Urinary bladder (tissue), 4 donors: ENCODE results near the gene TTC7B. TPM values are rescaled to one million over a fixed set of nuclear protein-coding genes. Genes with fewer than 3 reads are reported as not detected.

ENCODE experiments used
- DNase-seq: peaks from one replicate; pipeline ENCODE4 v3.0.0-alpha.2; 2015; ENCODE audit errors: extremely low spot score
- H3K27ac ChIP-seq: one replicate; pipeline ENCODE4 v1.5.1; 2013; ENCODE audit warnings: low read depth, mild to moderate bottlenecking, moderate library complexity
- H3K36me3 ChIP-seq: one replicate; pipeline ENCODE4 v1.6.1; 2013; ENCODE audit warnings: mild to moderate bottlenecking, moderate library complexity; ENCODE audit not compliant: insufficient read depth
- H3K4me1 ChIP-seq: one replicate; pipeline ENCODE4 v1.6.1; 2013; ENCODE audit warnings: mild to moderate bottlenecking, moderate library complexity; ENCODE audit not compliant: insufficient read depth
- H3K4me3 ChIP-seq: one replicate; pipeline ENCODE4 v1.5.1; 2013; ENCODE audit warnings: low read depth, low read length
- WGBS: extraction: QIAGEN DNeasy Blood & Tissue Kit; methylation state at CpG from one replicate; pipeline ENCODE4 v1.1.7; 2013; 5-methylcytosine and 5-hydroxymethylcytosine counted together
- polyA plus RNA-seq: library from polyadenylated mRNA; stranded (reverse); fragments of 200-250 nt; gene quantifications from one replicate; pipeline ENCODE4 v1.2.3, GENCODE V29; 2013
- total RNA-seq: library from RNA; depleted of rRNA; stranded (reverse); fragments of >200 nt; gene quantifications from one replicate; pipeline ENCODE4 v1.2.3, GENCODE V29; 2014
- donor health status: healthy with polysubstance abuse.
- donor health status: healthy.

The TTC7B gene
- total and polyA plus RNA-seq, 2 donors, result 20.0 to 48.9 TPM

- no peak for DNase-seq
- Histone ChIP-seq H3K36me3 (no peaks in the 10 kb centered on the region), H3K4me3 (no peak overlapping the region), H3K27ac (no peak overlapping the region), H3K4me1 (no peaks in the 10 kb centered on the region)
- WGBS, result 94% methylated on average over 4 of the region's 4 CpGs
Observed at GRCh38 chr14:90583427-90583826, 232.8 kb downstream of the TTC7B start.

DNA sequence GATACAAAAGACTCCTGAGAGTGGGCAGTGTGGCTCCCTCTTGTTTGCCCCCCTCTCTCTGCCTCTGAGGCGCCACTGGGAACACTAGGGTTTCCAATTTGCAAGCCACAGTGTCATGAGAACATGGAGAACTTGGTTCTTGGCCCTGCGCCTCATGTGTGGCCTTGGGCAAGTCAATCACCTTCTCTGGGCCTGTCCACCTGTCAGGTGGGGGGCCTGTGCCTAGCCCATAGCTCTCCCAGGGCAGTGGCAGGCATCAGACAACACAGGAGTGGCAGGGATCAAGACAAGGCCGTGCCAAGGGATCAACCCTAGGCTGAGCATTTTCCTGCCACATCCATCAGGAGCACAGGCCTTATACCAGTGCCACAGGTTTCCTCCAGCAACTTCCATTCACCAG is 234.1 kb downstream of the TTC7B start:
- 96% methylated on average over 3 of the region's 3 CpGs for WGBS
- DNase-seq, result no peak
- H3K4me3 ChIP-seq, result no peak overlapping the region
- H3K27ac ChIP-seq, result no peak overlapping the region
- no peaks in the 10 kb centered on the region for H3K4me1 ChIP-seq
- H3K36me3 ChIP-seq, result no peaks in the 10 kb centered on the region

DNA sequence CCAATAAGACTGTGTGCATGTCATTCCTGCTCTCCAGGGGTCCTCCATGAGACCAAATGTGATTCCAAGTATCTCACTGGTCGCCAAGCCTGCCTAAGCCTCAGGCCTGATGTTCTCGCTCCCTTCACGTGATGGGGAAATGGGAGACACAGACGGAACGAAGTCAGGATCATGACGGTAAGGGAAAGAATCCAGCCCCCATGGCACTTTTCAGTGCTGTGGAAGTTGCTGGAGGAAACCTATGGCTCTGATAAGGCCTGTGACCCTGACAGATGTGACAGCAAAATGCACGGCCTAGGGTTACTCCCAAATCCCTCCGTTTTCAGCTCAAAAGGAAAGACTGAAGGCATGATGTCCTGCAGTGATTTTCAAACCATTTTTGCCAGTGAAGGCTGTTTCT is 234.5 kb downstream of the TTC7B start:
- Histone ChIP-seq H3K4me1 (no peaks in the 10 kb centered on the region), H3K4me3 (no peak overlapping the region), H3K36me3 (no peaks in the 10 kb centered on the region), H3K27ac (no peak overlapping the region)
- DNase-seq, result no peak
- WGBS, result 84% methylated on average over 8 of the region's 8 CpGs

GRCh38 chr14:90580377-90581335 is 235.6 kb downstream of the TTC7B start:
- Histone ChIP-seq H3K4me1 (no peaks in the 10 kb centered on the region), H3K36me3 (no peaks in the 10 kb centered on the region), H3K4me3 (no peak overlapping the region), H3K27ac (no peak overlapping the region)
- 75% methylated on average over 20 of the region's 20 CpGs for WGBS
- DNase-seq, result no peak

DNA sequence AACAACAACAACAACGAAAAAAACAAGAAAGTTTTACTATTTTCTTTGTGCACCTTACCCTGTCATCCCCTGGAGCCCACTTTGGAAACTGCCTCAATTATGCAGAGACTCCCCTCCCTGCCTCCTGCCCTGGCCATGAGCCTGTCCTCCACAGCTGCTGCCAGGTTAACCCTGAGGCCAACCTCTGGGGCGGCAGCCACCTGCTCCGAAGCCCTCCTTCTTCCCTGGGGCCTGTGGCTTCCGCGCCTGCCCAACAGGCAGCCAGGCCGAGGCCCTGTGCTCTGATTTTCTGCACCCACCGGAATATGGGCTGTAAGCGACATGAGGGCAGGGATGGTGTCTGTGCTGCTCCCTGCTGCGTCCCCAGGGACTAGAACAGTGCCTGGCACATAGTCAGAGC is 236.4 kb downstream of the TTC7B start:
- Histone ChIP-seq H3K27ac (no peak overlapping the region), H3K4me3 (no peak overlapping the region), H3K36me3 (no peaks in the 10 kb centered on the region), H3K4me1 (no peaks in the 10 kb centered on the region)
- WGBS, result 97% methylated on average over 9 of the region's 9 CpGs
- no peak for DNase-seq

DNA sequence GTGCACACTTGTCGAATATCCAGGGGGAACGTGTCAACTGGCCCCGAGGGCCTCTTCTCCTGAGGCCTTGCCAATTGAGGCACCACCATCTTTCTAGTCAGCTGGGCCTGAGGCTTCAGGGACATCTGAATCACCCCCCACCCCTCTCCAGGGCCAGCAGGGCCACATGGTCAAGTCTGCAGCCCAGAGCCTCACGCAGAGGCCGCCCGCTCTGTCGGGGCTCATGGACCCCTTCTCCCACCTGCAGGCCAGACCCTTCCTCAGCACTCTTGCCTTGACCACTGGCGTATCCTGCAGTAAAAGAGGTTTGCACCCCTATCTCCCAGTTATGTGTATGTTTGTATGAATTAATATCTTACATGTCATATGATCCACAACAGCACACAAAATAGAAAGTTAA is 237.1 kb downstream of the TTC7B start:
- WGBS, result 93% methylated on average over 8 of the region's 8 CpGs
- Histone ChIP-seq H3K4me3 (no peak overlapping the region), H3K4me1 (no peaks in the 10 kb centered on the region), H3K36me3 (no peaks in the 10 kb centered on the region), H3K27ac (no peak overlapping the region)
- no peak for DNase-seq

DNA sequence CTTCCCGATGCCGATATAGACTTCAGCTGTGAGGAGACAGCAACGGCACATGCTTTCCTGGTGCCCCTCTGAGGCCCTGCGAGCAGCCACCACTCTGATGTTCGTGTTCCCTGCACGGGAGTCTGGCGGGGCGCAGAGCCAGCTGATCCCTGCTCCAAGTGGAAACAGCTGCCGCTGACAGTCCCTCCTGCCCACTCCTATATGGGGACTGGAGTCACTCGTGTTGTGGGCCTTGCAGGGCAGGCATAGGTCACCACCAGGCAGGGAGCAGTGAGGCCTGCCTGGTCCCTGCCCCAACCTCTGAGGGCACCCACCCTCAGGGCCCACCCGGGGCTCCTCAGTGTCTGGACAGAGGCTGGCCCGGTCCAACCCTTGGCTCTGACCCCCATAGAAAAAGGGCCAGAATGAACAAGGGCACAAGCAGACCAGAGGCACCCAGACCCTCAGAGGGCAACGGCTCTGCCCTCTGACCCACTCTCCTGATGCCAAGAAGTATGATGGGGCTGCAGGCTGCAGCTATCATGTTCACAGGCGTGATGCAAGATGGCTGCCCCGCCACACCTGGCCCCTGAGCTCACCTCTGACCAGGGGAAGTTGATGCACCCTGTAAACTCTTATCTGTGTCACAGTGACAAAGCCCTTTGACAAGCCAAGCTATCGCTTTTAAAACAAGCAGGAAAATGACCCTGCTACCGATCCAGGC is 237.8 kb downstream of the TTC7B start:
- Histone ChIP-seq H3K4me3 (no peak overlapping the region), H3K36me3 (no peaks in the 10 kb centered on the region), H3K27ac (no peak overlapping the region), H3K4me1 (no peaks in the 10 kb centered on the region)
- no peak for DNase-seq
- WGBS, result 74% methylated on average over 17 of the region's 17 CpGs

DNA sequence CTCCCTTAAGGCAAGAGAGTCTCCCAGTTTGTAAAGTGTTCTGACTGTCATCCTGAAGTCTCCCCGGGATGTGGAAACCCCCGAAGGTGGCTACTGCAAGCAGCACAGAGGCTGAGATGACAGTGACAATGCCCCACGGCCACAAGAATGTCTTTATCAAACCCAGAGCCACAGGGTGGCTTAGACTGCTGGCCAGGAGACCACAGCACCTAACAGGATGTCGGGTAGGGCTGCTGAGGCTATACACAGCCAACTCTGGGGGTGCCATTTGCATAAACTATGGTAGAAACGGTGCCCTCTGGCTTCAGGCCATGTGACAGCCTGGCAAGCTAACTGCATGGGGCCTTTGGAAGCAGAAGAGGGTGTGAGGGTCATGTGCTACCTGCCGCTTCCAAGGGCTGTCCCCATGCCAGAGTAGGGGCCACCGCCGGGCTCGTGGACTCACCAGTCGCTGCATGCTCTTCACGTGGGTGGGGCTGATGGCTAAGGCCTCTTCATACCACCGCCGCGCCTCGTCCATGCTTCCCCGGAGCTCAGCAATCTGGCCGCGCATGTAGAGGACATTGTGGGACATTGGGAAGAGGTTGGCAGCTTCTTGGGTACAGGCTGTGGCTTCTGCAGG is 238.5 kb downstream of the TTC7B start:
- no peak overlapping the region for H3K4me3 ChIP-seq
- H3K27ac ChIP-seq, result no peak overlapping the region
- DNase-seq, result no peak
- no peaks in the 10 kb centered on the region for H3K36me3 ChIP-seq
- no peaks in the 10 kb centered on the region for H3K4me1 ChIP-seq
- WGBS, result 90% methylated on average over 18 of the region's 18 CpGs

- Histone ChIP-seq H3K4me3 (no peak overlapping the region), H3K27ac (no peak overlapping the region), H3K36me3 (no peaks in the 10 kb centered on the region), H3K4me1 (no peaks in the 10 kb centered on the region)
- DNase-seq, result no peak
- WGBS, result 95% methylated on average over 21 of the region's 21 CpGs
Observed at GRCh38 chr14:90576981-90577660, 239.1 kb downstream of the TTC7B start.

- Histone ChIP-seq H3K4me1 (no peaks in the 10 kb centered on the region), H3K36me3 (no peaks in the 10 kb centered on the region), H3K27ac (no peak overlapping the region), H3K4me3 (no peak overlapping the region)
- 87% methylated on average over 2 of the region's 2 CpGs for WGBS
- DNase-seq, result no peak
Observed at GRCh38 chr14:90576581-90576980, 239.6 kb downstream of the TTC7B start.

DNA sequence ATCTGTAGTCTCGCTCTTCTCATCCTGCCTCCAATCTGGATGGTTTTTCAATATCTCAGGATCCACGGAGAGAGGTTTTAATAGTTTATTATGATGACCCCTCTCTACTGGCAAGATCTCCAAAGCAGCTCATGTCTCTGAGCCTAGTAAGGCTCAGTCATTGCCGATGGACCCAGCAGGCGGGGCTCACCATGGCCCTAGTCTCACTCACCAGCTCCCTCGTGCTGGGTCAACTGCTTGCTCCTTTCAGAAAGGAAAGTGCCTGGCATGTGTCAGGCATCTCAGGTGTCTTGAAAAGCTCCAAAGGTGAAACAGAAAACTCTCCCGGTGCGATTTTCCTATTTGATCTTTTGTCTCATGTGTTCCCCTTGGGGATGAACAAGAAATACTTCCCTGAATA is 240.4 kb downstream of the TTC7B start:
- 93% methylated on average over 7 of the region's 7 CpGs for WGBS
- Histone ChIP-seq H3K36me3 (no peaks in the 10 kb centered on the region), H3K4me1 (no peaks in the 10 kb centered on the region), H3K27ac (no peak overlapping the region), H3K4me3 (no peak overlapping the region)
- no peak for DNase-seq

GRCh38 chr14:90575336-90575735 is 240.9 kb downstream of the TTC7B start:
- H3K4me1 ChIP-seq, result no peaks in the 10 kb centered on the region
- no peak overlapping the region for H3K27ac ChIP-seq
- 88% methylated on average over 5 of the region's 5 CpGs for WGBS
- H3K4me3 ChIP-seq, result no peak overlapping the region
- no peak for DNase-seq
- no peaks in the 10 kb centered on the region for H3K36me3 ChIP-seq
